Stimulated activated CD4-positive, alpha-beta T cell treated with anti-CD3 and anti-CD28 coated beads, TNF-alpha, amount 100 ng/mL, for 1 hour (primary cell): ENCODE data around the gene ACBD6.

Experiments used
- DNase-seq, 3 donors: peaks; one replicate each; pipeline ENCODE4 v3.0.0-alpha.2; 2020; ENCODE audit warnings: low read depth in 3 of 3, low spot score in 1 of 3

Gene ACBD6

DNA sequence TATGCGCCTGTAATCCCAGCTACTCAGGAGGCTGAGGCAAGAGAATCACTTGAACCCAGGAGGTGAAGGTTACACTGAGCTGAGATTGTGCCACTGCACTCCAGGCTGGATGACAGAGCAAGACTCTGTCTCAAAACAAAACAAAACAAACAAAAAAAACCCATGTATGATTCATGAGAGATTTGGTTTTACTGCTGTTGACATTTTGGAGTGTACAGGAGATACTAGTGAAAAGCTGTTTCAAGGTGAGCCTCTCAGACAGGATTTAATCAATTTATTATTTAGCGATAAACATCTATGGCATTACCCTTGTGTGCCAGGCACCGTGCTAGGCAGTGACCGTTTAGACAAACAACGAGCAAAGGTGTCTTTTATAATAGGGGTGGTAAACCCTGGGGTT lies 255.8 kb downstream of the ACBD6 start:
- no peak for DNase-seq

DNA sequence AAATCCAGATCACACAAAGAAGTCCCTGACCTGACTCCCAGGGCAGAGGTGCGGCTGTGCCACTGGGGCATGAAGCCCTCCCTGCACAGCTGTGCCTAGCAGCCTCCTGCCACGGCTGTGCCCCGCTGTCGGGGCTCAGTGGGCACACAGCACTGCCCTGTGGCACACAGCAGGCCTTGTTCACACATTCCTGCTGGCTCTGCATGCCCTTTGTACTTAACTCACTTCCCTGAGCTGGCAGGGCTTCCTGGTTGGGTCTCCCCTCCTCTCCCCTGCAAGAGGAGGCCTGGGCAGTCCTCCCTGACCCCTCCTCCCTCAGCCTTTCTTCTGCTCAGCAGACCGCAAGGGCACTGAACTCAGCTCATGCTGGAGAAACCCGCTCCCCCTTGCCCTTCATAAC lies 257.5 kb downstream of the ACBD6 start:
- DNase-seq: no peak

DNA sequence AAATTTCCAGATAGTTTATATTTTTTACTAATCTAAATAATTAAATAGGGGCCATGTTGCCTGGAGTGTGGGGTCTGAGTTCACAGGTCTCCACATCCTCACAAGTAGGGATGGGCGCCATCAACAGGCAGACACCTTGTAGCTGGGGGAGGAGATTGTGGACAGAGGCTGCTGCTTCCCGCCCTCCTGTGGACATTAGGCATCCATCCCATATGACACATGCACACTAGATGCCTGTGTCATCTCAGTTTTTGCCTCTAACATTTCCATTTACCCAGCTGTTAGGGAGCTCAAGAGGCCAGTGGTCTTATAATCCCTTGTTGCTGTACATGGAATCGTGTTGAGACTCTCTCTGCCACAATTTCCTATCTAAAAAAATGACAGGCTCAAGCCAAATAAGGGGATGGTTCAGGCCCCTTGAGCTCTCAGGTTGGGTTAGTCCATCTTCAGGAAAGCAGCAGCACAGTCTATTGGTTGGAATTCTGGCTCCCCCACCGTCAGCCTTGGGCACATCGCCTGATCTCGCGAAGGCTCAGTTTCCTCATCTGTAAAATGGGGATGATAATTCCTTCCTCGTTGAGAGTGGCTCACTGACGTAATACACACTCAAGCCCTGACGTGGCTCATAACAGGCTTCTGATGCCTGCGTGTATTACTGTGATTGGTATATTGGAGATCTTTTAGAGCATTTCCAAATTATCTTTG lies 258.7 kb downstream of the ACBD6 start:
- DNase-seq: no peak

DNA sequence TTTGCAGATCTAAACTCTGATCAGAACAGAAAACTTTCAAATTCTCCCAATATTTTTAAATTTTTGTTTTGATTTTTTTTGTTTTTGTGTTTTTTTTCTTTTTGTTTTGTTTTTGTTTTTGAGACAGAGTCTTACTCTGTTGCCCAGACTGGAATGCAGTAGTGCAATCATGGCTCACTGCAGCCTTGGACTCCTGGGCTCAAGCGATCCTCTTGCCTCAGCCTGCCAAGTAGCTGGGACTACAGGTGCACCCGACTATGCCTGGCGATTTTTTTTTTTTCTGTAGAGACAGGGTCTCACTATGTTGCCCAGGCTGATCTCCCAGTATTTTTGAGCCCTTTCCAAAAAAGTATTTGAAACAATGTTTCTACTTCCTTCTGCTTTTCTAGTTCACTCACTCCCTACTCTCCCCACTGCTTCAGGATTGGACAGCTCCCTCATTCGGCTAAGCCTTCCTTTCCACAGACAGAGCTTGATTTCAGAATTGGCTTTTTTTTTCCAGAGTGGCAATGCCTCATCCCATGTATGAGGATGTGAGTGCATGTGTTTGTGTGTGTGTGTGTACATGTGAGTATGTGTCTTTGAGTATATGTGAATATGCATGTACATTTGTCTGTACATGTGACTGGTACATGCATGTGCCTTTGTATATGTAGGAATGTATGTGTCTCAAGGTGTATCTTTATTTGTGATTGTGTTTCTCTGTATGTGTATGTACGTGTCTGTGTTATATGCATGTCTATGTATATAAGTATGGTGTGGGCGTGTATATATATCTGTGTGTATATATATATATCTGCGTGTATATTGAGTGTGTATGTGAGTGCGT lies 260.4 kb downstream of the ACBD6 start:
- DNase-seq: no peak

DNA sequence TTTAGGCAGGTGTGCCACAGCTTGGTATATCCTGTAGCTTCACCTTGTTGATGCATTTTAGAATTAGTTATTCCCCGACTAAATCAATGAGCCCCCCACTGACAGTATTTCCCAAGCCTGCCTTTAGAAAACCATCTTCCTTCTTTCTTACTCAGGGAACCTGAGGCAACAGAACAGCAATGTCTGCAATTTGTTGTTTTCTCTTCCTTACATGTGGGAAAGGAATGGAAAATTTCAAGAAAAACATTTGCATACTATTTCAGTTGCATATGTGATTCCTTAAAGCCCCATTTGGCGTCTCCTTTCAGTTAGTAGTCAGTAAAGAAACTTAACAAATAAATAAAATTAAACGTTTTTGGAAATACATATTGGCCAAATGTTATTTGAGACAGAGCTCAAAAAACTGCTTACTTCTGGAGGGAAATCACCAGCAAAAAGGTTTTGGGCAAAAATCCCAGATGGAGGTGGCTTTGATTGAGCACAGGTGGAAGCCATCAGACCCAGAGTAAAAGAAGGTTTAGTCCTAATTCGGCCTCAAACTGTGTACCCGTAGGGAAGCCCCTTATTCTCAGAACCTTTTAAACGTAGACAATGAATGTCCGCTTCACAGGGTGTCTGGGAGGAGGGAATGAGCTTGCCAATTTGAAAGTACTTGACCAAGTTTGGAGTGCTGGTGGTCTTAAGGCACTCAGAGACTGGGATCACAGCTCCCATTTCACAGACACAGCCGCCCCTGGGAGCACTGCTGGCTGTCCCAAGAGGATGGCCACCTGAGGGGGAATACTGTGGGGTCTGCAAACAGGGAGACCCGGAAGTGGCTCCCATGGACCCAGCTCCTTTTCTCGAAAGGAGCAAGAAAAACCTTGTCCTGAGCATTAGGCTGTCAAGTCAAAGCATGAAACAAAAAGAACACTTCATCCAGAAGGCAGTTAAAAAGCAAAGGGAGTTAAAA lies 263.0 kb downstream of the ACBD6 start:
- DNase-seq: no peak

DNA sequence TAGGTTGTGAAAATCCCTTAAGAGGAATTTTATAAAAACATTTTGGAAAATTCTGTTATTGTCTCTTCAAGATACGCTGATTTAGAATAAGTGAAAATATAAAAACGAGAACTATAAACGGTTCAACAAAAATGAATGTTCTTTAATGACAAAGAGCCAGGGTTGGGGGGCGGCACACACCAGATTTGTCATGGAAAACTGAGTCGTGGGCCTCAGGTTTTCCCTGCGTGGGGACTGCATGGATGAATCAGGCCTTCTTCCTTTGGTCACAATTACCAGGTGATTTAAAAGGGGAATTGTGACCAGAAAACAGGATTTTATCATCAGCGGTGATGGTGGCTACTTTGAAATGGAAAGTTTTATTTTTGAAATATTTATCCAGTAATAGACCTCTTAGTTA lies 263.7 kb downstream of the ACBD6 start:
- DNase-seq: no peak
